HepG2 (cell line): ENCODE results near the gene MAN2A1. TPM values are rescaled to one million over a fixed set of nuclear protein-coding genes. Genes with fewer than 3 reads are reported as not detected.

Experiments
- ATAC-seq: fragments of 200-7000 bp; cut with Tn5 transposase; 3 replicates; pipeline ENCODE4 v1.9.1; 2020; ENCODE audit warnings: mild to moderate bottlenecking, moderate library complexity
- BruUV-seq: library from RNA; stranded (reverse); fragments of 400-500 nt; replicated peaks from 2 replicates; lab custom pipeline; 2021; lab: Mats Ljungman, UMichigan
- CTCF ChIA-PET: fragments of 300-600 bp; formaldehyde crosslinking; extraction: SDS; loops from one replicate; lab custom pipeline; 2021; ENCODE audit warnings: low total read pairs, inconsistent platforms, low intra/inter-chr PET ratio; lab: Yijun Ruan, JAX
- POLR2A ChIA-PET: fragments of 350-600 bp; sonication (Branson Sonifier 250); formaldehyde crosslinking; loops from one replicate; lab custom pipeline; 2020; ENCODE audit warnings: antibody characterized with exemption, inconsistent platforms; lab: Yijun Ruan, JAX
- DNase-seq: peaks from one replicate; pipeline ENCODE4 v3.0.0-alpha.2; 2015; ENCODE audit warnings: low spot score
- FAIRE-seq: peaks from 3 replicates; lab custom pipeline; 2011; peaks lifted over from hg19 to GRCh38; lab: Jason Lieb, UNC
- H2AFZ ChIP-seq: one replicate; pipeline ENCODE4 v1.6.1; 2011; ENCODE audit warnings: low read length, inconsistent platforms
- H3K27ac ChIP-seq: fragments of 300-600 bp; 3 replicates; pipeline ENCODE4 v1.8.0; 2011; ENCODE audit warnings: mixed run types, mild to moderate bottlenecking, mixed read lengths, low read length, inconsistent platforms; ENCODE audit not compliant: insufficient read depth; ENCODE audit errors: extremely low read length
- H3K27me3 ChIP-seq, 2 experiments: fragments of 200-600 bp in 1 of 2; 2 replicates in 1 of 2; 3 replicates in 1 of 2; pipeline versions ENCODE4 v1.6.0 to v1.8.0; 2011; ENCODE audit warnings: low read length in 2 of 2, mild to moderate bottlenecking in 2 of 2, moderate library complexity in 2 of 2, inconsistent platforms in 1 of 2; ENCODE audit not compliant: insufficient read depth in 2 of 2, control insufficient read depth in 1 of 2
- H3K36me3 ChIP-seq, 2 experiments: fragments of 200-600 bp in 1 of 2; replicated peaks in 1 of 2; 2 replicates in 1 of 2; 3 replicates in 1 of 2; pipeline versions ENCODE4 v1.5.1 to v1.8.0; 2011; ENCODE audit warnings: low read length in 2 of 2, inconsistent platforms in 1 of 2; ENCODE audit not compliant: insufficient read depth in 2 of 2, control insufficient read depth in 1 of 2
- H3K4me1 ChIP-seq: 2 replicates; pipeline ENCODE4 v1.5.1; 2012; ENCODE audit warnings: low read length, inconsistent platforms; ENCODE audit not compliant: insufficient read depth
- H3K4me2 ChIP-seq: 2 replicates; pipeline ENCODE4 v1.6.0; 2011; ENCODE audit warnings: low read depth, low read length, inconsistent platforms
- H3K4me3 ChIP-seq, 3 experiments: fragments of 200-600 bp in 1 of 3; sonication (generic), shearing (Covaris generic) in 1 of 3; replicated peaks in 1 of 3; 2 replicates each; pipeline ENCODE4 v1.5.1; 2011 to 2016; ENCODE audit warnings: low read length in 3 of 3, inconsistent platforms in 2 of 3, low read depth in 2 of 3, mild to moderate bottlenecking in 2 of 3, control low read depth in 1 of 3, mixed read lengths in 1 of 3; ENCODE audit not compliant: insufficient read depth in 1 of 3
- H3K79me2 ChIP-seq: one replicate; pipeline ENCODE4 v1.6.1; 2011; ENCODE audit warnings: low read length, inconsistent platforms; ENCODE audit not compliant: insufficient read depth
- H3K9ac ChIP-seq: 2 replicates; pipeline ENCODE4 v1.6.0; 2011; ENCODE audit warnings: mild to moderate bottlenecking, low read depth, low read length, inconsistent platforms; ENCODE audit not compliant: insufficient read depth
- H3K9me3 ChIP-seq: 2 replicates; pipeline ENCODE4 v1.5.1; 2012; ENCODE audit warnings: mild to moderate bottlenecking, low read length
- H4K20me1 ChIP-seq: 2 replicates; pipeline ENCODE4 v1.6.0; 2011; ENCODE audit warnings: inconsistent platforms, mild to moderate bottlenecking, low read length, moderate library complexity; ENCODE audit not compliant: insufficient read depth
- CREM ChIP-seq, 2 experiments: sonication (generic) in 1 of 2; formaldehyde crosslinking in 1 of 2; IDR thresholded peaks; 2 replicates each; pipeline versions ENCODE4 v1.4.0 to v1.6.1; 2016 to 2020; ENCODE audit warnings: antibody characterized with exemption in 1 of 2, mild to moderate bottlenecking in 1 of 2, missing genetic modification reagents in 1 of 2
- MAFG ChIP-seq: sonication (generic); formaldehyde crosslinking; IDR thresholded peaks from 2 replicates; pipeline ENCODE4 v1.5.1; 2020; ENCODE audit warnings: mild to moderate bottlenecking, missing genetic modification reagents
- POGZ ChIP-seq: sonication (generic); formaldehyde crosslinking; IDR thresholded peaks from 2 replicates; pipeline ENCODE4 v1.4.0; 2020; ENCODE audit warnings: mild to moderate bottlenecking, missing genetic modification reagents
- ZBTB34 ChIP-seq: sonication (generic); formaldehyde crosslinking; IDR thresholded peaks from 2 replicates; pipeline ENCODE4 v1.8.0; 2022; ENCODE audit warnings: mild to moderate bottlenecking, missing genetic modification reagents
- ZNF7 ChIP-seq: IDR thresholded peaks from 2 replicates; pipeline ENCODE4 v1.6.1; 2016; ENCODE audit warnings: missing biosample characterization, missing genetic modification reagents
- WGBS: methylation state at CpG from one replicate; pipeline ENCODE4 v1.1.6; 2017; ENCODE audit warnings: low lambda C conversion rate; 5-methylcytosine and 5-hydroxymethylcytosine counted together
- in situ Hi-C: cut with HindIII; loops from 2 replicates; pipeline ENCODE4 v1.10.0; 2017; ENCODE audit warnings: low pct_unique_long_range_greater_than_20kb; ENCODE audit not compliant: extremely low pct_ligation_motif_present
- intact Hi-C: fragments of 100-400 bp; cut with micrococcal nuclease; formaldehyde crosslinking; loops from one replicate; pipeline ENCODE4 v1.10.0; 2022; ENCODE audit not compliant: unreplicated experiment
- polyA plus RNA-seq, 8 experiments: library from polyadenylated mRNA; depleted of rRNA in 3 of 8; stranded (reverse) in 7 of 8; unstranded in 1 of 8; fragments of >200 nt; fragmentation: Illumina TruSeq in 4 of 8; extraction: Trizol in 4 of 8; gene quantifications; 2 replicates each; pipeline versions ENCODE4 v1.2.1 to v1.2.3, GENCODE V29; 2011 to 2016; ENCODE audit warnings: low read depth in 4 of 8, missing spikeins in 1 of 8, mixed read lengths in 1 of 8; ENCODE audit not compliant: insufficient read depth in 1 of 8
- total RNA-seq, 5 experiments: library from RNA; depleted of rRNA; stranded (reverse); fragments of >200 nt; fragmentation: Illumina TruSeq; extraction: Trizol; gene quantifications; 2 replicates each; pipeline ENCODE4 v1.2.3, GENCODE V29; 2016; ENCODE audit warnings: low read depth in 1 of 5

The MAN2A1 gene
- total and polyA plus RNA-seq, 2 of the 13 experiments (the other 11 are each of a cell fraction or from before 2014, with no cell fraction given), result 56.2 to 80.5 TPM

- Histone ChIP-seq H3K9ac (no peak overlapping the region), H2AFZ (no peak overlapping the region), H3K36me3 (no peaks in the 10 kb centered on the region; a peak in 1 of 5 replicates), H3K4me1 (peaks cover 51% of the 10 kb centered on the region), H3K79me2 (peaks cover 90% of the 10 kb centered on the region), H3K27me3 (no peaks in the 10 kb centered on the region; a peak in 1 of 5 replicates), H3K4me2 (peak overlapping the region; percentile 67; the same call in 1 of the 2 replicates), H3K9me3 (no peaks in the 10 kb centered on the region), H4K20me1 (peaks cover 60% of the 10 kb centered on the region), H3K4me3 (no peak overlapping the region), H3K27ac (no peak overlapping the region)
- no peak for ATAC-seq
- DNase-seq, result no peak
- intact Hi-C loops, result loop anchor here (5.0 kb wide), 4 partner anchors 58 to 947 kb away; partner anchors contain the start of gene FER
- TF ChIP-seq POGZ (0 out of 2 replicates have a peak, but pooled peaks have one; percentile 13), CREM (IDR thresholded peaks at IDR 0.05) (no peak), CREM (CRISPR knock-in tag; IDR thresholded peaks at IDR 0.05) (no peak)
- in situ Hi-C loops, result loop anchor here (5.0 to 25.0 kb wide), 3 partner anchors 308 to 782 kb away; no protein-coding TSS in a partner anchor
- 100% methylated on average over 1 of the region's 1 CpG for WGBS
- POLR2A ChIA-PET, result no interaction called here
- no TSS peak for BruUV-seq
- CTCF ChIA-PET, result no interaction called here
- FAIRE-seq, result no peak
Observed at GRCh38 chr5:109694451-109694891, 4.7 kb downstream of the MAN2A1 start.

- peak overlapping the region; percentile 10; the same call in 1 of the 2 replicates for H3K4me2 ChIP-seq
- in situ Hi-C loops, result loop anchor here (25.0 kb wide), 2 partner anchors 642 to 783 kb away; no protein-coding TSS in a partner anchor
Observed at GRCh38 chr5:109695005-109695926, 5.5 kb downstream of the MAN2A1 start.

More at GRCh38 chr5:109695005-109695926, 5.5 kb downstream of the MAN2A1 start:
- Histone ChIP-seq H3K36me3 (peaks cover 0 to under 1% of the 10 kb centered on the region in 2 experiments; a peak in 2 of 5 replicates), H3K9me3 (no peaks in the 10 kb centered on the region), H3K9ac (no peak overlapping the region), H3K27ac (no peak overlapping the region), H3K4me1 (peaks cover 51% of the 10 kb centered on the region), H3K4me3 (no peak overlapping the region), H4K20me1 (peaks cover 60% of the 10 kb centered on the region), H3K27me3 (no peaks in the 10 kb centered on the region; a peak in 1 of 5 replicates), H3K79me2 (peaks cover 96% of the 10 kb centered on the region), H2AFZ (no peak overlapping the region)
- FAIRE-seq (no peak), ATAC-seq (no peak), DNase-seq (no peak)
- no TSS peak for BruUV-seq
- WGBS, result 67% methylated on average over 1 of the region's 1 CpG
- CTCF ChIA-PET, result no interaction called here
- no peak for TF ChIP-seq ZBTB34 (CRISPR knock-in tag)
- TF ChIP-seq MAFG (CRISPR knock-in tag), result no peak
- TF ChIP-seq ZNF7 (CRISPR knock-in tag), result peak; percentile 90
- POLR2A ChIA-PET, result interaction anchor here (0.8 kb wide), 1 partner anchor 13 kb away, joined by 5 read pairs; no protein-coding TSS in a partner anchor
- intact Hi-C loops, result no loop called here
